GM13976 (cell line): Measurements from ENCODE around the gene HRH3.

Source experiments
- DNase-seq: peaks from one replicate; pipeline ENCODE4 v3.0.0; 2012; ENCODE audit warnings: low spot score
- in situ Hi-C: fragments of 300-500 bp; cut with MboI; formaldehyde crosslinking; loops from one replicate; pipeline ENCODE4 v1.12.0; 2022; ENCODE audit warnings: low sequenced_read_pairs, mixed read lengths, inconsistent platforms; ENCODE audit not compliant: unreplicated experiment
- TF ChIP-seq, protein P1 (sequence below): IDR thresholded peaks from 2 replicates; pipeline ENCODE4 v1.5.1; 2012; ENCODE audit warnings: borderline replicate concordance, mild to moderate bottlenecking; ENCODE audit not compliant: insufficient read depth; ENCODE audit errors: extremely low read depth, missing control alignments, control extremely low read depth

The HRH3 gene

DNA sequence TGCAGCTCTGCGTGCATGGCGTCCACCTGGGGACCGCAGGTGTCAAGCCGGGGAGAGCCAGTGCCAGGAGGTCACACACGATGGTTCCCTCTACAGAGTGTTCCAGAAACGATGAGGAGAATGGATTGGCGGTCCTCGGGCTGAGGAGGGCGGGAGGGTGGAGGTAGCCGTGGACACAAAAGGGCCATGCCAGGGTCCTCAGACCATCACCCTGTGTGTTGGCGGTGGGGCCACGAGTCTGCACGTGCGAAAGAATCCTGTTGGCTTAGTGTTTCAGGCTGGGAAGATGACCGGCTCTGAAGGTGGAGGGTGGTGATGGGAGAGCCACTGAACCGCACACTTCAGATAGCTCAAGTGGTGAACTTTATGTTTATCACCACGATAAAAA lies 13.7 kb downstream of the HRH3 start:
- DNase-seq, result no peak
- TF ChIP-seq, protein P1, sequence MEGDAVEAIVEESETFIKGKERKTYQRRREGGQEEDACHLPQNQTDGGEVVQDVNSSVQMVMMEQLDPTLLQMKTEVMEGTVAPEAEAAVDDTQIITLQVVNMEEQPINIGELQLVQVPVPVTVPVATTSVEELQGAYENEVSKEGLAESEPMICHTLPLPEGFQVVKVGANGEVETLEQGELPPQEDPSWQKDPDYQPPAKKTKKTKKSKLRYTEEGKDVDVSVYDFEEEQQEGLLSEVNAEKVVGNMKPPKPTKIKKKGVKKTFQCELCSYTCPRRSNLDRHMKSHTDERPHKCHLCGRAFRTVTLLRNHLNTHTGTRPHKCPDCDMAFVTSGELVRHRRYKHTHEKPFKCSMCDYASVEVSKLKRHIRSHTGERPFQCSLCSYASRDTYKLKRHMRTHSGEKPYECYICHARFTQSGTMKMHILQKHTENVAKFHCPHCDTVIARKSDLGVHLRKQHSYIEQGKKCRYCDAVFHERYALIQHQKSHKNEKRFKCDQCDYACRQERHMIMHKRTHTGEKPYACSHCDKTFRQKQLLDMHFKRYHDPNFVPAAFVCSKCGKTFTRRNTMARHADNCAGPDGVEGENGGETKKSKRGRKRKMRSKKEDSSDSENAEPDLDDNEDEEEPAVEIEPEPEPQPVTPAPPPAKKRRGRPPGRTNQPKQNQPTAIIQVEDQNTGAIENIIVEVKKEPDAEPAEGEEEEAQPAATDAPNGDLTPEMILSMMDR, result no peak
- in situ Hi-C loops, result no loop called here

DNA sequence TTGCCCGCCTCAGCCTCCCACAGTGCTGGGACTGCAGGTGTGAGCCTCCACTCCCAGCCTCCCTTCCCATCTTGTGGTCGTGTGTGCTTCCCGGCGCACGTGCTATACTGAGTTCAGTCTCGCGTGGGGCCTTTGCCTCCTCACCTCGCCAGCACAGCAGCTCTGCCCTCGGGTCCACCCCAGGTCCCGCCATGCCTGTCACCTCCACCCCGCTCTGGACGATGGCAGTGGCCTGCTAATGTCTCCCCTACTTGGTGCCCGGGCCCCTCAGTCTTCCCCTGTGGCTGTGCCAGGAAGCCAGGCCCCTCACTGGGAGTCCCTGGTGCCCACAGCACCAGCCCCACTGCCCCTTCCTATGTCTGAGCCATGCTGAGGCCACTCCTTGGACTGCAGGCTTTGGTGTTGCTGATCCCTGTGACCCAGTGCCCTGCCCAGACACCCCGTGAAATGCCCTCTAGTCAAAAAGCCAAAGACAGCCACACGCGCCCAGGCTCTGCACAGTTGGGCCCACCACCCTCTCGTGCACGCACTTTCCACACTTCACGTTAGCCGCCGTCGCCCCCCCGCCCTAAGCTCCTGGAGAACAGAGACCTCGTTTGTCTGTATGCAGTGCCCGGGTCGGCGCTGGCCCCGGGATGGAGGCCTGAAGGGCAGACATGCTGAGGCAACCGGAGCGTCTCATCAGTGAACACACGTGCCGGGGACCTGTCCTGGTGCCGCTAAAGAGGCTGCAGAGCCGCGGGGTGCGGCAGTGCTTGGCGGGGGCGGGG lies 14.3 kb downstream of the HRH3 start:
- no peak for DNase-seq
- TF ChIP-seq, protein P1, result no peak
- in situ Hi-C loops, result no loop called here

DNA sequence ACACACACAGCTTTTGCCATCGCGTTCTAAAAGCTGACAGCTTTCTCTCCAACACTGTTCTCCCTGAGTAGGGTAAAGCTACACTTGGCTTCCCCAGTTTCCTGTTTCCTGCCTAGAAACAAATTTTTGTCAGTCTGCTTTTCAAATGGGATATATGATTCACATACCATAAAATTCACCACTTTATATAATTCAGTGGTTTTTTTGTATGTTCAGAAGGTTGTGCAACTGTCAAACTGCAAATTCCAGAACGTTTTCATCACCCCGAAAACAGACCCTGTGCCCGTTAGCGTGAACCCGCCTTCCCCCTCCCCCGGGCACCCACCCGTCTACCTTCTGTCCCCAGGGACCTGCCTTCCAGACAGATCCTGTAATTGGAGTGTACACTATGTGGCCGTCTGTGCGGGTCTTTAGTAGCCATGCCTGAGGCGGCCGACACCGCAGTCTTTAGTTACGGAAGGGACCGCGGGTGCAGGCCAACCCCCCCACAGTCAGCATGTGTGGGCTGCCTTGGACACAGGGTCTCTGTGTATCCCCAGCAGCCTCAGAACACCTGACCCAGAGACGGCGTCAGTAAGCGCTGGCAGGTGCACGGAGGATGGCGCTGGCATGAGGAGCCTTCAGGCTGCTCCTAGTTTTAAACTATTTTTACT lies 16.6 kb downstream of the HRH3 start:
- TF ChIP-seq, protein P1, result no peak
- no peak for DNase-seq
- in situ Hi-C loops, result no loop called here

DNA sequence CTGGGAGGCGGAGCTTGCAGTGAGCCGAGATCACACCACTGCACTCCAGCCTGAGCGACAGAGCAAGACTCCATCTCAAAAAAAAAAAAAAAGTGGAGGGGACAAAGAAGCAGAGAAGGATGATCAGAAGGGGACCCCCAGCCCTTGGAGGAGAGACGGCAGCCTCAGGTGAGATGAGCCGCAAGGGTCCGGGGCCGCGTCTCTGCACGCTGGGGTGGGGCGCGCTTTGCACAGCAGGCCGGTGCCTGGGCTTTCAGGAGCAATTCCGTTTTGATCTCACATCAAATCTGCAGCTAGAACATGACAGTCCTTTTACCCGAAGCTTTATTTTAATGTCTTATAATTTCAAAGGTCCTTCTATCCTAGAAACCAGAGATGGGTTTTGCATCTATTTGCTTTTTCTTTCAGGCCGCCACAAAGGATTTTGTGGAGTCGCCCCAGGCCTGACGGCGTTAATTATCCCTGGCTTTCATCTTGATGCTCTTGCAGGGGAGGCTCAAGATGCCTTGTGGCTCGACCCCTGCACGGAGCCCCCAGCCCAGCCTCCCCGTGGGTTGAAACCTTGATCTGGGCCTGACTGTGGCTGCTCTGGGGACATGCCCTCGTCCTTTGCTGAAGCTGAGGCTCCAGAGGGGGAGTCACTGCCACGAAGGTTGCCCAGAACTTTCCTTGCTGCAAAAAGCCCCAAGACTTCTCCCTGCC lies 17.3 kb downstream of the HRH3 start:
- DNase-seq, result no peak
- TF ChIP-seq, protein P1, result no peak
- in situ Hi-C loops, result no loop called here

DNA sequence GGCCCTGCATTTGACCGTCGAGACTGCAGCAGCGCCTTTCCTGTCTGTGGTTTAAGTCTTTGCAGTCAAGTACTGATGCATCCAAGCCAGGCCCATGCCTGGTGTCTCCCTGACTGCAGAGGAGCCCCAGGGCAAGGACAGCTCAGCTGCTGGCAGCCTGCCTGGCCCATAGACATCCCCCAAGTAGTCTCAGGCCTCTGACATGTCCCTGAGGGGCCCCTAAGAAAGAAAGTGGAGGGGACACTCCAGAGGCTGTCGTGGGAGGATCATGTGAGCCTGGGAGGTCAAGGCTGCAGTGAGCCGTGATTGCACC lies 18.0 kb downstream of the HRH3 start:
- no peak for DNase-seq
- TF ChIP-seq, protein P1, result no peak
- in situ Hi-C loops, result no loop called here

DNA sequence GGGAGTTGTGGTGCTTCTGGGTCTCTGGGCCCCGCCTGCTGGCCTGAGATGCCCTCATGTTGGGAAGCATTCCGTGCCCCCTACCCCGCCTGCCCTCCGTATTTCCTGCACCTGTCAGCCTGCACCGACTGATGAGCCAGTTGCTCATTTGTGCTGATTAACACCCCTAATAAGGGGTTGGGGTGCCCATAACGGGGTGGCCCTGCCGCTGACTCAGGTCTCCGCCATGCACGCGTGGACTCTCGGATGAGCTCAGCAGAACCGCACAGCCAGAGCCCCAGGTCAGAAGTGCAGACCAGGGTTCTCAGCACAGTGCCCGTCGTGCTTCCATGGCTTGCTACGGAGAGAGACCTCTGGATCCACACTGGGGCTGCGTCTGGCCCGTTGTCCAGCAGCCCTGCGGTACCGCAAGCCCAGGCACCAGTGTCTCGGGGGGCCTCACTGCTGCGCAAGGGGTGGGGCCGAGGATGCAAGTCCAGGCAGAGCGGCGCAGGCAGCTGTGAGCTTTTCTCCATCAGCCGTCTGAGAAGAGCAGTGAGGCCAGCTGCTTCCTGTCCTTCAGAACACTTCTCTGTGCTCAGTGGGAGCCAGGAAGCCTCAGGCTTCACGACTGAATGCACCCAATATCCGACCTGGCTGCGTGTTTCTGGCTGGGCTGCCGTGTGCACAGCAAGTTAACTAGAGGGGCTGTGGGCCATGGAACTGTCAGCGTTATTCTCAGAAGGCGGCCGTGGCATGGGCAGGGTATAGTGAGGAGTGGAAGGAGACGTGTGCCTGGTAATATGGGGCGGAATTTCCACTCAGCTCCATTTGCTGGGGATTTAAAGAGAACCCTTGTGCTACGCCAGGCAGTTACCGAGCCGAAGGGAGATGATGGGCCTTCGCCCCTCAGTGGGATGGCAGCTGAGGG lies 18.6 kb downstream of the HRH3 start:
- in situ Hi-C loops, result no loop called here
- TF ChIP-seq, protein P1, result no peak
- peak; percentile 77 for DNase-seq
